GM19023 (cell line): Measurements from ENCODE around the gene CELSR2.

ENCODE experiments used
- ATAC-seq: cut with Tn5 transposase; IDR thresholded peaks from one replicate; pipeline ENCODE4 v1.9.1; 2021; ENCODE audit warnings: mild to moderate bottlenecking, moderate library complexity; ENCODE audit not compliant: unreplicated experiment

The CELSR2 gene

GRCh38 chr1:109249654-109250401 is 489 bp downstream of the CELSR2 start:
- ATAC-seq, result peak; percentile 32

DNA sequence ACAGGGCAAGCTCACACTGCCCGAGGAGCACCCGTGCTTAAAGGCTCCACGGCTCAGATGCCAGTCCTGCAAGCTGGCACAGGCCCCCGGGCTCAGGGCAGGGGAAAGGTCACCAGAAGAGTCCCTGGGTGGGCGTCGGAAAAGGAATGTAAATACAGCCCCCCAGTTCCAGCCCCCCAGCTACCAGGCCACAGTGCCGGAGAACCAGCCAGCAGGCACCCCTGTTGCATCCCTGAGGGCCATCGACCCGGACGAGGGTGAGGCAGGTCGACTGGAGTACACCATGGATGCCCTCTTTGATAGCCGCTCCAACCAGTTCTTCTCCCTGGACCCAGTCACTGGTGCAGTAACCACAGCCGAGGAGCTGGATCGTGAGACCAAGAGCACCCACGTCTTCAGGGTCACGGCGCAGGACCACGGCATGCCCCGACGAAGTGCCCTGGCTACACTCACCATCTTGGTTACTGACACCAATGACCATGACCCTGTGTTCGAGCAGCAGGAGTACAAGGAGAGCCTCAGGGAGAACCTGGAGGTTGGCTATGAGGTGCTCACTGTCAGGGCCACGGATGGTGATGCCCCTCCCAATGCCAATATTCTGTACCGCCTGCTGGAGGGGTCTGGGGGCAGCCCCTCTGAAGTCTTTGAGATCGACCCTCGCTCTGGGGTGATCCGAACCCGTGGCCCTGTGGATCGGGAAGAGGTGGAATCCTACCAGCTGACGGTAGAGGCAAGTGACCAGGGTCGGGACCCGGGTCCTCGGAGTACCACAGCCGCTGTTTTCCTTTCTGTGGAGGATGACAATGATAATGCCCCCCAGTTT is 1.3 kb downstream of the CELSR2 start:
- ATAC-seq, result no peak

GRCh38 chr1:109251277-109252166 is 2.2 kb downstream of the CELSR2 start:
- no peak for ATAC-seq

DNA sequence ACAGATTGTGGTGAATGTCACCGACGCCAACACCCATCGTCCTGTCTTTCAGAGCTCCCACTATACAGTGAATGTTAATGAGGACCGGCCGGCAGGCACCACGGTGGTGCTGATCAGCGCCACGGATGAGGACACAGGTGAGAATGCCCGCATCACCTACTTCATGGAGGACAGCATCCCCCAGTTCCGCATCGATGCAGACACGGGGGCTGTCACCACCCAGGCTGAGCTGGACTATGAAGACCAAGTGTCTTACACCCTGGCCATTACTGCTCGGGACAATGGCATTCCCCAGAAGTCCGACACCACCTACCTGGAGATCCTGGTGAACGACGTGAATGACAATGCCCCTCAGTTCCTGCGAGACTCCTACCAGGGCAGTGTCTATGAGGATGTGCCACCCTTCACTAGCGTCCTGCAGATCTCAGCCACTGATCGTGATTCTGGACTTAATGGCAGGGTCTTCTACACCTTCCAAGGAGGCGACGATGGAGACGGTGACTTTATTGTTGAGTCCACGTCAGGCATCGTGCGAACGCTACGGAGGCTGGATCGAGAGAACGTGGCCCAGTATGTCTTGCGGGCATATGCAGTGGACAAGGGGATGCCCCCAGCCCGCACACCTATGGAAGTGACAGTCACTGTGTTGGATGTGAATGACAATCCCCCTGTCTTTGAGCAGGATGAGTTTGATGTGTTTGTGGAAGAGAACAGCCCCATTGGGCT is 3.0 kb downstream of the CELSR2 start:
- ATAC-seq, result no peak

- ATAC-seq, result no peak
These were observed 3.8 kb downstream of the CELSR2 start for GRCh38 chr1:109252893-109253802.

DNA sequence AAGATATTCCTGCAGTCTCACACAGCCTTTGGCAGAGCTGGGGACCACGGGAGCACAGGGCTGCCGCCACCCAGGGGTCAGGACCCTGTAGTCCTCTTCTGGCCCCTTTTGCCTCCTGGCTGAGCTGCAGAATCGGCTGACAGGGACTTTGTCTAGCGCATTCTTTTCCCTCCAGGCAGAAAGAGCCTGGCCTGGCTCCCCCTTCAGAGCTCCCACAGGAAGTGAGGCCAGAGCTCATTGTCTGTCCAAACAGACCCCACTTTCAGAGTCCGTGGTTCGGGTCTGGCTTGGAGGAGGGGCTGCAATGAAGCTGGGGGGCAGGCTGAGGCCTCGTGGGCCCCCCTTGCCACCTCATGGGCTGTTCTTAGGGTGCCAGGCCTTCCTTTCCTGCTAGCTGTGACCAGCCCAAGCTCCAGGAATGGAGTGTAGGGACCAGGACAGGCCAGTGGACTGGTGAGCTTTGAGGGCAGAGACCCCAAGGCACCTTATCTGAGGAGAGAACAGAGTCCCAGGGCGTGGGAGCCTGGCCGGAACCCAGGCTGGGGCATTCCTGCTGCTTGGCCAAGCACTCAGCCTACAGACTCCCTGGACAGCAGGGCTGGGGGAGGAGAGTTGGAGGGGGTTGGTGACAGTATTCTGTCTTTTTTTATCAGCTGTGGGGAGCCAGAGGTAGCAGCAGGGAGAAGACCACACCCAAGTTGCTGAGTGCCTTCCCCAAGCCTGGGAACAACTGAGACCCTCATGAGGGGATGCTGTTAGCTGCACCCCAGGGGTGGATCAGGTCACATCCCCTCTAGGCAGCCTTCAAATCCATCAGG is 4.7 kb downstream of the CELSR2 start:
- no peak for ATAC-seq

DNA sequence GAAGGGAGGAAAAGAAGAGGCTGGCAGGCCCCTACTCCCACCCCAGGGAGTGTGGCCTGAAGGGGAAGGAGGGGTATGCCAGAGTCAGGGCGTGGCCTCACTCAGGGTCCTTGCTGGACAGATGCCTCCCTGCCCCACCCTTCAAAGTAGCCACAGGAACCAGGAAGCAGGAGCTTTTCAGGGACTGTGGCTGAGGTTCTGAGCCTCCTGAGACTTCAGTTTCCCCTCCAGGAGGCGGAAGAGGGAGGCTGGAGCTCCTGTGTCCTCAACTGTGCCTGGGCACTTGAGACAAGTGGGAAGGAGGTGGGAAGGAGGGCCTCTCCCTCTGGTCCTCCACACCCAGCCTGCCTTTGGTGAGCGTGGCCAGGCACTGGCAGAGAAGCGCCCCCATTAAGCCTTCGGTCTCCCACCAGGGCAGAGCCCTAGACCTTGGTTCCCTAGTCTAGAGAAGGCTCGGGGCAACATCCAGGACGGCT is 5.3 kb downstream of the CELSR2 start:
- ATAC-seq, result no peak

DNA sequence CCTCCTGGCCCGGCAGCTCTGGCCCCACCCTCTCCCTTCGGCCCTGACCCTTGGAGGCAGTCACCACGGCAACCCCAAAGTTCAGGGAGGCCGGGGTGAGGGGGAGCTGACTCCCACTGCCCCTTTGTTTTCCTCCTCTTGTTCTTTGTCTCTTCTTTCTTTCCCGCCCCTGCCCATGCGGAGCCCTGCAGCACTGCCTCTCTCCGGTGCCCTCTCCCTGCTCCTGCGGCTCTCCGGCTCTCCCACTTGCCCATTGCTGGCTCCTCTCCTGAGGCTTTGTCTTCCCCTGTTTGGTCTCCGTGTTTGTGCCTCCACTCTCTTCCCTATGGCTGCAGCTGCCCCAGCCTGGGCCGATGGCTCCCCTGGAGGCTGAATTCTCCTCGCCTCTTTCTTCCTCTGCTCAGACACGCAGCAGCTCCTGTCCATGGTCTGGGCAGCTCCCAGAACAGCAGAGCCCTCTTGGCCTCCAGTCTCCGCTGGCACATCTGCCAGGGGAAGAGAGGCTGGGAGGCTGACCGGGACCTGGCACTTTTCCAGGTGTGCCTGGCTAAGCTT is 5.8 kb downstream of the CELSR2 start:
- no peak for ATAC-seq

- no peak for ATAC-seq
These were observed 6.3 kb downstream of the CELSR2 start for GRCh38 chr1:109255678-109256077.

DNA sequence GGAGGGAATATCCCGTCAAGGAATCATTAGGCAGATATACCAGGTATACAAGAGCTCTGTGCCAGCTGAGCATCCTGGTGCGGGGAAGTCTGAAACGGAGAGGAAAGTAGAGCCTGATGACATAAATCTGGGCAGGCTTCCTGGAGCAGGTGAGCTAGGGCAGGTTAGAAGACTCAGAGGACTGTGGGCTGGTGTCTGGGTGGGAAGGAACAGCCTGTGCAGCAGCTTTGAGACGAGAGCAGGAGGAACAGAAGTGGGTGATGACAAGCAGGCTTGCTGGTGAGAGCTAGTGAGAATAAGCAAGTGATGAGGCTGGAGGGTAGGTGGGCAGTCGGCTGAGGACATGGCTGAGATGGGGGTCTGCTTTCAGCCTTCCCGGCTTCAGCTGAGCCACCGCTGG is 6.7 kb downstream of the CELSR2 start:
- ATAC-seq, result no peak

DNA sequence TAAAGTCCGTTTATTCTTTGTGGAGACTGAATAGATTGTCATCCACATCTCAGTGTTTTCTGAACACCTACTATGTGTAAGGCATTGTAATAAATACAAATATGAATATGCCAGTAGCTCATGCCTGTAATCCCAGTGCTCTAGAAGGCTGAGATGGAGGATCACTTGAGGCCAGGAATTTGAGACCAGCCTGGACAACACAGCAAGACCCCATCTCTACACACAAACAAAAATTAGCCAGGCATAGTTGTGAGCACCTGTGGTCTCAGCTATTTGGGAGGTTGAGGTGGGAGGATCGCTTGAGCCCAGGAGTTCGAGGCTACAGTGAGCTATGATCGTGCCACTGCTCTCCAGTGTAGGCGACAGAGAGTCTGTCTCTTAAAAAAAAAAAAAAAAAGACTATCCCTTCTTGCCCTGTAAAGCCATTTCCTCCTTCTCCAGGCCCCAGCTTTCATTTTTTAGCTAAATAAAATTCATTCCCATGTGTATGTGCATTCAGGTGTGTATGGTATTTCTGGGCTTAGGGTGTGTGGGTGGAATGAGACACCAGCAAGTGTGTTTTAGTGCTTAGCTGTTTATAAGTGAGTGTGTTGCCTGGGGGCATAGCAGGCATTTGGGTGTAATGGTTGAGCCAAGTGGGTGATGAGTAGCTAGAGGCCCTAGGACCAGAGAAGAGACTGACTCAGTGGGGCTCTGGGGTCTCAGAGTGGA is 7.8 kb downstream of the CELSR2 start:
- ATAC-seq, result no peak

DNA sequence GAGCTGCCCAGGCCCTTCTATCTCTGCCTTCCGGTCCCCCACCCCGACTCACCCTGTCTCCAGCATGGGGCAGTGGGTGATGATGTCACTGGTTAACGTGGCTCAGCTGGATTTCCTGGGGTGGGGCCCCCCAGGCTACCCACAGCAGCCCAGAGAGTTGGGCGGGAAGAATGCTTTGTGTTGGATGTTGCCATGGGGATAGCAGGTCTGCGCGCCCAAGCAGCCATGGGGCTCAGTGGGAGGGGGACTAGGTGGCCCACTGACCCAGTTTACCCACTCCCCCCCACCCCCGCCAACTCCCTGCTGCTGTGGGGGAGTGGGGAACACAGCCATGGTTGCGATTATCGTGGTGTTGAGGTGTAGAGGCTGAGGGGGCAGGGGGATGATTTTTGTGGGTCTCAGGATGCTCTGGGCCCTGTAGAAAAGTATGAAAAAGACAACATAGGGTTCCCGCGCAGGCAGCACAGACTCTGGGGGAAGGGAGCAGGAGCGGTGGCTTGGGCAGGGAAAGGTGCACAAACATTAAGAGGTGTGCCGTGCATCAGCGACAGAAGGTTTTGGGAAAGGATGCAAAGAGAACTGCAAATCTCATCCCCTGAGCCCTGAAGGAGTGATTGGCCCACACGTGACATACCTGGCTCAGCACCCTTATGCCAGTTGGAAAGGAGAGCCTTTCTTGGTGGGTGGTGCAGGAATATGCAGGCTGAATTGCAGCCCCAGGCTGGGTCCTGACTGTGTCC is 8.5 kb downstream of the CELSR2 start:
- ATAC-seq, result no peak

- no peak for ATAC-seq
These were observed 9.4 kb downstream of the CELSR2 start for GRCh38 chr1:109258481-109259466.

DNA sequence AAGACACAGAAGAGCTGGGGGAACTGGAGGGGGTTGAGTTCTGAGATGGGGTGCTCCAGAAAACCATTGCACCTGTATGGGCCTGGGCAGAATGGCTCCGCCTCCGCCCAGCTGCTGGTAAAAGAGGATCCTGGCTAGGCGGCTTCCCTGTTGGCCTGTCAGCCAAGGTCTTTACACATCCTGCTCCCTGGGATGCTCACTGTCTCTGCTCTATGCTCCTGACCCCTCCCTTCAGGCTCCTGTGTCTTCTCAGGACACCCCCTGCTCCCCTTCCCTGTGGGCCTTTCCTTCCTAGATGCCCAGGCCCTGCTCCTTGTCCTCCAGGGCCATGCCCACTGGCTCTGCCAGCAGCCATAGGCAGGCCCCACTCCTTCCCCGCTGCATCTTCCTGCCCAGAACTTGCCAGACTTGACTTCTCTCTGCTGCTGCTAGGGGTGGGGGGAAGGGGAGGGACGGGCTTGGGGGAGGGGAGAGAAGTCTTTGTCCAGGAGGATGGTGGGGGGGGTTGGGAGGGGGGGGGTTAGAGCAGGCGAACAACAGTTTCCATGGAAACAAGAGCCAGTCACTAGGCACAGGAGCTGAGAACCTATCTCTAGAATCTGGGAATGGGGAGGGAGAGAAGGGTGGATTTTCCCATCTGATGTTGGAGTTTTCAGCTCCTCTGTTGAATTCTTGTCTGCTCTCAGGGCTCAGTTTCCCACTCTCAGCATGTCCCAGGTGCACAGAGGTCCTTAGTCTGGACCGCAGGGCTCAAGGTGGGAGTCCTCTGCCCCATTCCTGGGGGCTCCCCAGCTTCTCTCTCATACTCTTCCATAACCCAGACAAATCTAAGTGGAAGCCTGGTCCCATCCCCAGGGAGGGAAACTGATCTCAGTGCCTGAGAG is 10.6 kb downstream of the CELSR2 start:
- ATAC-seq, result no peak

DNA sequence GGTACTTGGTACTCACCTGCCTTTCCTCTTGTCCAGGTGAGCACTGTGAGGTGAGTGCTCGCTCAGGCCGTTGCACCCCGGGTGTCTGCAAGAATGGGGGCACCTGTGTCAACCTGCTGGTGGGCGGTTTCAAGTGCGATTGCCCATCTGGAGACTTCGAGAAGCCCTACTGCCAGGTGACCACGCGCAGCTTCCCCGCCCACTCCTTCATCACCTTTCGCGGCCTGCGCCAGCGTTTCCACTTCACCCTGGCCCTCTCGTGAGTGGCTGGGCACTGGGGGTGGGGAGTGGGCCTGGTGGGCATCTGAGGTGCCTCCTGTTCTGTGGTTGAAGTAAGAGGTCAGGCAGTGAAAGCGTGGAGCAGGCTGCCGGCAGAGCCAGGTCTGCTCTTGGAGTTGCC is 11.7 kb downstream of the CELSR2 start:
- no peak for ATAC-seq
